GM12892 (cell line): ENCODE data around the gene CD55.
"Not testable (repeated sequence)": the region's sequence is repeated elsewhere in the genome, so short reads cannot be mapped to it uniquely, and the experiment has no call there.

Experiments
- DNase-seq: peaks from one replicate; pipeline ENCODE4 v3.0.0; 2011; ENCODE audit not compliant: insufficient read length
- FAIRE-seq: peaks from 2 replicates; lab custom pipeline; 2011; peaks lifted over from hg19 to GRCh38; lab: Jason Lieb, UNC
- POLR2A ChIP-seq: IDR thresholded peaks from 2 replicates; pipeline ENCODE4 v1.6.1; 2011; ENCODE audit warnings: low read depth, low read length, control low read depth
- POLR2AphosphoS5 ChIP-seq: IDR thresholded peaks from 2 replicates; pipeline ENCODE4 v1.6.1; 2011; ENCODE audit warnings: low read depth, low read length, control low read depth
- TAF1 ChIP-seq: IDR thresholded peaks from 2 replicates; pipeline ENCODE4 v1.6.1; 2011; ENCODE audit warnings: low read depth, mild to moderate bottlenecking, control low read depth, low read length, borderline replicate concordance

Gene CD55

DNA sequence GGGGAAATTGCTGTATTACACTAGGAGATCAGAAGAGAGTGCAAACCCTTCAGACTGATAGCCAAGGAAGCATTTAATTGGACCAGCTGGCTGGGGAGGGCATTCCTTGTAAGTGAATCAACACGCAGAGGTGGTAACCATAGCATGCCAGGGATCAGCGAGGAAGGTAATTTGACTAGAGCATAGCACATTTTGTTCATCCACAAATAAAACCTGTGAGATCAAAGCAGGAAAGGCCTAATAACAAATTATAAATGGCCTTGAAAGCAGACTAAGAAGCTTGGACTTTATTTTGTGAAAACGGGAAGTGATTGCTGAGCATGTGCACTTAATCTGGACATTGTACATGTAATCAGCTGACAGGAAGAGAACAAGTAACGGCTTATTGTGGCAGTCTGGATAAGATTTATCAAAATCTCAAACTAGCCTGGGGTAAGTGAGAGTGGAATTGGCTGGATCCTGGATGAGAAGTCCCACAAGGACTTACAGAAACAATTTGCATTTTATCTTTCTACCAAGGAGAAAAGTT, 11.7 kb upstream of the CD55 start:
- TF ChIP-seq POLR2AphosphoS5 (no peak), POLR2A (no peak), TAF1 (no peak)
- DNase-seq (no peak), FAIRE-seq (peak; percentile 77)

DNA sequence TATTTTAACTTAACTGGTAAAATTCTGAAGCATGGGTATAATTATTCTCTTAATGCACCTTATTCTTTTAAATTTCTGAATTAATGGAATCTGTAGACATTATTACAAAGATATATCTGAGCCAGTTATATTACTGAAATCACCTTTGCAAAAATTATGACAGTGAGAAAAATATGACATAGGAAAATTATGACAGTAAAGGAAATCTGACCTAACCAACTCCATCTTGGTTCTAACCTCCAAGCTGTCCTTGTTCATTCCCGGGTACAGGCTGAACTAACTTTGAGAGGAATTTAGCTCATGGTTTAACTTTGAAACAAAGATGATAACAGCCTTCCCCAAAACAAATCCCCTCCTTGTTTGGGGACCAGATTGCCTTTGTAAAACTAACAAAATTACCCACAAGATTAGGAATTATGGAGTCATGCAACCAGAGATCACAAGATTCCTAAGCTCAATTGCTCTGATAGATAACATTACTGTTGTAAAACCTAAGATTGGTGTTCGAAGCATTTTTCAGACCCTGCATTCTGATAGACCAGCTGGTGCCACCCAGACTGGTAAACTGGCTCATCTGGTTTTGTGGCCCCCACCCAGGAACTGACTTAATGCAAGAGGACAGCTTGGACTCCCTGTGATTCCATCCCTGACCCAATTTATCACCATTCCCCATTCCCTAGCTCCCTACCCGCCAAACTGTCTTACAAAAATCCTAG, 9.4 kb upstream of the CD55 start:
- FAIRE-seq (no peak), DNase-seq (no peak)
- TF ChIP-seq TAF1 = no peak
- TF ChIP-seq POLR2AphosphoS5 = no peak
- TF ChIP-seq POLR2A = no peak

DNA sequence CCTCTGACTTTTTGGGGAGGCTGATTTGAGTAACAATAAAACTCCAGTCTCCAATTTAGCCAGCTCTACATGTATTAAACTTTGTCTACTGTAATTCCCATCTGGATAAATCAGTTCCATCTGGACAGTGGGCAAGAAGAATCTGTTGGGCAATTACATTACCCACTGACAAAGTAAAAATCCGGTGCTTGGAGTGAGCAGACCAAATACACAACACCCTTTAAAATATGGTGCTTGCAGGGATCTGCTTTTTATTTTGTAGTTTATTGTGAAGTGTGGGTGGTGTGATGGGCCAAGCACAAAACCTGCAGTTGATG, 8.9 kb upstream of the CD55 start:
- TF ChIP-seq POLR2A (no peak), POLR2AphosphoS5 (no peak), TAF1 (no peak)
- FAIRE-seq (no peak), DNase-seq (no peak)

DNA sequence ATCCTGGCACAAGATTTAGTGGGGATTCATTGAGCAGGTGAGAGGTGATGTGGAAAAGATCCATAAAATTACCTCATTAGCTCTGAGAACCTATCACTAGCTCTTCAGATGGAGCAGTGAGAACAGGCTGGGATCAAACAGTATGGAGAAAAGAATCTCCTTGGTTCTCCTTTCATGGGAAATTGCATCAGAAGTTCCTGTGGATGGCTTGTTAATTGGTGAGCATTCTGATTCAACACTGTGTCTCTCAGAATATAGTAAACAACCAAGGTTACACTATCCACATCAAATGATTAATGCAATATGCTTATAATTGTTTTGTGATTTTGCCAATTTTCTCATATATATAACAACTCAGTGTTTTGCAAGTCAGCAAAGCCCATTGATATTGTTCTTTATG, 8.3 kb upstream of the CD55 start:
- TF ChIP-seq POLR2A = no peak
- no peak for TF ChIP-seq TAF1
- TF ChIP-seq POLR2AphosphoS5 = no peak
- FAIRE-seq = no peak
- no peak for DNase-seq

DNA sequence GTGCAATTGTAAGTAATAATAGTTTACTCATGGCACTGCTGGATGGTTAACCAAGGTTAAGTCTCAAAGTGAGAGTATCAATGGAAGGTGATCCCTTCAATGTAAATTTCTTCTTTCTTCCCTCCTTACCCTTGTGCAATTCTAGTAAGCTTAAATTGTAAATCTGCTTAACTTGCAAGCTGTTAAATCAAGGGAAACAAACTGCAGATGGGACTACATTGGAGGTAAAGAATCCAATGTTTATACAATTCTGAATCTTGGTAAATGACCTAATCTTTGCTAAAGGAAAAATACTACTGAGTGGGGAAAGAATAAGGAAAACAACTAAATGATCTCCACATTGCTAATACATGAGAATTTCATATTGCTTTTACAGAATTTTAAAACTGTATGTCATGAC, 6.7 kb upstream of the CD55 start:
- DNase-seq (no peak), FAIRE-seq (no peak)
- TF ChIP-seq POLR2AphosphoS5 = no peak
- no peak for TF ChIP-seq TAF1
- no peak for TF ChIP-seq POLR2A

DNA sequence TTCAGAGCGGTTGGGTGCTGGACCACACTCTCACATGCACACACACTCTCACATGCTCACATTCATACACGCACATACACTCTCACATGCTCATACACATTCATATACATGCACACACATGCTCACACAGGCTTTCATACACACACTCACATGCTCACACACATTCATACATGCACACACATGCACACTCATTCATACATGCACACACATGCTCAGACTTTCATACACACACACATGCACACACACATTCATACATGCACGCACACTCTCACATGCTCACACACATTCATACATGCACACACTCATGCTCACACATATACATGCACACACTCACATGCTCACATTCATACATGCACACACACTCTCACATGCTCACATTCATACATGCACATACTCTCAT, 6.0 kb upstream of the CD55 start:
- FAIRE-seq (no peak), DNase-seq (no peak)
- TF ChIP-seq POLR2AphosphoS5 = no peak
- no peak for TF ChIP-seq POLR2A
- TF ChIP-seq TAF1 = no peak

DNA sequence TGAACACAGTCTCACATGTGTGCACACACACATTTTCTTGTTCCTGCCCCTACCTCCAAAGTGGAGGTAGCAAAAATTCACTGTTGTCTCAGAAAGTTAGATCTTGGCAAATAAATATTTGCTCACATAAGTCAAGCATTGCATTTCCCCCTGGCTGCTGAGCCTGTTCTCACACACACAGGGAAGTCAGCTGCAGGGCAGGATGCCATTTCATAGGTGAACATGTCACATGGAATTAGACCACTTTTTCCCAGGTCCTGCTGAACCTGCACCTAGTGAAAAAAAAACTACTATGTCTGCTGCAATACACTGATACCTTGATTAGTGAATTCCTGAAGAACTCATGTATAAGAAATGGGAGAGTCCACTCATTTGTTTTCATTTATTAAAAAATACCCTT, 5.3 kb upstream of the CD55 start:
- TF ChIP-seq POLR2AphosphoS5 (no peak), POLR2A (no peak), TAF1 (no peak)
- FAIRE-seq (no peak), DNase-seq (no peak)

DNA sequence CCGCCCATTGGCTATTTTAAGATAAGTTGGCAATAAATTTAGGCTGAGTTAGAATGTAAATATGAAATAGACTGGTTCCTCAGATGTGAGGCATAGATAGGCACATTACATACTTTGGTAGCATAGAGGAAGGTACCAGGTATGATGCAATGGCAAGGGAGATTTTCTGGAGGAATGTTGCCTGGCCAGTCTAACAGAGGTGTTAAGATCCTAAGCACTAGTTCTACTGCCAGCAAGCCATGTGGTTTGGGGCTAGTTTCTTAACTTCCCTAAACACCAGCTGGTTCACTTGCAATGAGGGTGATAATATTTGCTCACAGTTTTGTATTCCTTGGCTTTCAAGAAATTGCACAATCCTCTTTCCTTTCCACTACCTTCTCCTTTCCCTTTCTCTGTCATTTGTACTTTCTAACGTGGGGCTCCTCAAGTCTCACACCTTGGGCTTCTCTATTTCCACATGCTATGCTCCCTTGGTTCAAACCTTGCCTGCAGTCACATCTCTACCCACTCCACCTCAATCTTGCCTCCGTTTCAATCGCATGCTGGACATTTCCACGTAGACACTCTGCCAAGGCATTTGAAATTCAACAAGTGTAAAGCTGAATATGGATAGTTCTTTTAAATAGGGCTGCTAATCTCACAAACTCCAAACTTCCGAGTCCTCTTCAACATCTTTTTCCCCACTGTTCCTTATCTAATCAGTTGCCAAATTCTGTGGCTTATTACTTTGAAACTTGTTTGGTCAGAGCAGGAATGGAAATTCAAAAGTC, 4.7 kb upstream of the CD55 start:
- DNase-seq = no peak
- TF ChIP-seq POLR2AphosphoS5 = no peak
- no peak for TF ChIP-seq POLR2A
- TF ChIP-seq TAF1 = no peak
- FAIRE-seq = no peak

DNA sequence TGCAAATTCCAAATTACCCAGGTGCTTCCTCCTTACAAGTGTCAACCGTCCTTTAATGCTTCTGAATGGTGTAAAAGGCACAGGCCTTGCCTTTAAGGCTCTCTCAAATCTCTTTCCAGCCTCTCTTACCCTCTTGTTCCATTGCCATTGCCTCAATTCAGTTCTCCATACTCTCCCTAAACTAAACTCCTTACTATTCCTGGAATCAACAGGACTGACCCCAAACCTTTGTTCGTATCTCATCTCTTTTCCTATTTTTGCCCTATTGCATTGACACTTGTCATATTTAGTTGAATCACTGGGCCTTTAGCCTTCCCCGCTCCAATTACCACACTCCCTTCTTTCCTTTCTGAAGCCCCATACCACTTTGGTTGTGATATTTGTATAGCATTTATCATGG, 3.9 kb upstream of the CD55 start:
- TF ChIP-seq POLR2AphosphoS5 (no peak), POLR2A (no peak), TAF1 (no peak)
- DNase-seq (no peak), FAIRE-seq (no peak)

DNA sequence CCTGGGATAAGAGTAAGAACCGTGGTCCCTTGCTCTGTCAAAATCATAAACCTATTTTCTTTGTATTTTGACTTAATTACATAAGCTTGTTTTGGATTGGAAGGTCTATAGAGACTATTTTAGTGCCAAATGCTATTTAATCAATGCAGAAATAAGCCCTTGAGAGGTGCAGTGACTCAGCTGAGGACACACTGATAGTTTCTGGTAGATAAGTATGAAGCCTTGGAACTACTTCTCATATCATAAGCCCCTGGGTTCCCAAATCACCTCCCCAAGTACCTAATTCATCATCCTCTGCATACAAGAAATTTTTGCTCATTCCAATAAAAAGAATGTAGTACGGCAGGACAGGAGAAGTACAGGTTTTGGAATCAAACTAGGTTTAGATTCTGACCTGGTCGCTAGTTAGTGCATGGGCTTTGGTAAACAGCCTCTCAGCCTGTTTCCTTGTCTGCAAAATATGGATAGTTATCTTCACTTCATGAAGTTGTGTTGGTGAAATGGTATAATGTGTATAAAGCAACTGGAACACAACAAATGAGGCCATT, 3.3 kb upstream of the CD55 start:
- no peak for TF ChIP-seq POLR2A
- no peak for TF ChIP-seq TAF1
- no peak for TF ChIP-seq POLR2AphosphoS5
- DNase-seq (no peak), FAIRE-seq (no peak)

DNA sequence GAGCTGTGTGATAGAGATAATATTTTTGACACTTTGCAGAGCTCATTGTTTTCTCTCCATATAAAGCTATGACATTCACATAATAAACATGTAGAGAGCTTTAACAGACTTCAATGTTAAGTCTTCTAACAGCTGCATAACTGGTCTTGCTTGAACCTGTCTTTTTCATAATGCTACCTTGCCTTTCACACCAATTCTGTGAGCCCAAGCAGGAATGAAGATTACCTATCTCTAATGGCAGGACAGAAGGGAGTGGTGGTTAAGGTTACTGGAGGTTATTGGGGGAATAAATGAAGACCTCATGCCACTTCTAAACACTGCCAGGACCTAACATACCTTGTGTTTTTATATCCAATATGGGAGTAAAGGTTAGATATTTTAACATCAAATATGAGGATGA, 2.3 kb upstream of the CD55 start:
- TF ChIP-seq POLR2A = no peak
- TF ChIP-seq POLR2AphosphoS5 = no peak
- no peak for TF ChIP-seq TAF1
- DNase-seq = no peak
- FAIRE-seq = no peak

DNA sequence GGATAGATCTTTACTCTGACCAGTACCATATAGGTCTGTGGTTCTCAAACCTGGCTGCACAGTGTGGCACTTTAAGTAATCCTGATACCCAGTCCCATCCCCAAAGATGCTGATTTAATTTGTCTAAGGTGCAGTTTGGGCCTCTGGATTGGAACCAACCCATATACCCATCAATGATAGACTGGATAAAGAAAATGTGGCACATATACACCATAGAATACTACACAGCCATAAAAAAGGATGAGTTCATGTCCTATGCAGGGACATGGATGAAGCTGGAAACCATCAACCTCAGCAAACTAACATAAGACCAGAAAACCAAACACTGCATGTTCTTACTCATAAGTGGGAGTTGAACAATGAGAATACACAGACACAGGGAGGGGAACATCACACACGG, 1.4 kb upstream of the CD55 start:
- DNase-seq, FAIRE-seq: not testable (repeated sequence)
